Ovary (tissue), 3 donors: Measurements from ENCODE around the gene RFK.

Experiments
- EP300 ChIP-seq: sonication (generic); formaldehyde crosslinking; IDR thresholded peaks from one replicate; pipeline ENCODE4 v1.6.1; 2017; ENCODE audit warnings: antibody characterized with exemption
- TF ChIP-seq, protein P1 (sequence below), 3 donors: fragments of 450-650 bp in 2 of 3; fragments of 200-600 bp in 1 of 3; IDR thresholded peaks; one replicate each; pipeline versions ENCODE4 v1.5.1 to v1.8.0; 2016 to 2022; ENCODE audit warnings: antibody characterized with exemption in 3 of 3, mild to moderate bottlenecking in 1 of 3
- donor health status: DM: no; HTN: no; CAD: no.

DNA sequence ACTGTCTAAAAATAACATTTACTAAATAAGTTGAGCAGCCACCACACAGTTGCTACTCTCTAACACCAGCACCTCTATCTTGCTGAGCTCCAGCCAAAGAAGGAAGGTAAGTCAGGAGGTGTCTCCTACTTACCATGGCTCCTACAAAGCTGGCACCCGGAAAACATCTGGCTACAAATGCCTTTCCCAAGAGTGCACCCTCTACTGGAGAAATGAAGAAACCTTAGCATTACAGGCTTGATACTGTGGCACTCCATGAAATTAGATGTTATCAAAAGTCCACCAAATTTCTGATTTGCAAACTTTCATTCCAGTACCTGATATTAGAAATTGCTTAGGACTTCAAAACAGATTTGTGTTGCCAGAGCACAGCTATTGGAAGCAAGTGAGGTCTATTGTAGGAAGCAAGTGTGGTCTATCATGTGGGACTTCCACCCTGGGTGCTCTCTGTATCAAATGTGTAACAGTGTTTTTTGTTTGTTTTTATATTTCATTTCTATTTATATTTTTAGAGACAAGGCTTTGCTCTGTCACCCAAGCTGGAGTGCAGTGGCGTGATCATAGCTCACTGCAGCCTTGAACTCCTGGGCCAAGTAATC lies 25.7 kb upstream of the RFK start:
- TF ChIP-seq, protein P1, sequence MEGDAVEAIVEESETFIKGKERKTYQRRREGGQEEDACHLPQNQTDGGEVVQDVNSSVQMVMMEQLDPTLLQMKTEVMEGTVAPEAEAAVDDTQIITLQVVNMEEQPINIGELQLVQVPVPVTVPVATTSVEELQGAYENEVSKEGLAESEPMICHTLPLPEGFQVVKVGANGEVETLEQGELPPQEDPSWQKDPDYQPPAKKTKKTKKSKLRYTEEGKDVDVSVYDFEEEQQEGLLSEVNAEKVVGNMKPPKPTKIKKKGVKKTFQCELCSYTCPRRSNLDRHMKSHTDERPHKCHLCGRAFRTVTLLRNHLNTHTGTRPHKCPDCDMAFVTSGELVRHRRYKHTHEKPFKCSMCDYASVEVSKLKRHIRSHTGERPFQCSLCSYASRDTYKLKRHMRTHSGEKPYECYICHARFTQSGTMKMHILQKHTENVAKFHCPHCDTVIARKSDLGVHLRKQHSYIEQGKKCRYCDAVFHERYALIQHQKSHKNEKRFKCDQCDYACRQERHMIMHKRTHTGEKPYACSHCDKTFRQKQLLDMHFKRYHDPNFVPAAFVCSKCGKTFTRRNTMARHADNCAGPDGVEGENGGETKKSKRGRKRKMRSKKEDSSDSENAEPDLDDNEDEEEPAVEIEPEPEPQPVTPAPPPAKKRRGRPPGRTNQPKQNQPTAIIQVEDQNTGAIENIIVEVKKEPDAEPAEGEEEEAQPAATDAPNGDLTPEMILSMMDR (IDR thresholded peaks at IDR 0.05): no peak
- no peak for TF ChIP-seq EP300
